Measurements from ENCODE around the gene ZSCAN16.
"Not testable (repeated sequence)": the region's sequence is repeated elsewhere in the genome, so short reads cannot be mapped to it uniquely, and the experiment has no call there.

The ZSCAN16 gene

DNA sequence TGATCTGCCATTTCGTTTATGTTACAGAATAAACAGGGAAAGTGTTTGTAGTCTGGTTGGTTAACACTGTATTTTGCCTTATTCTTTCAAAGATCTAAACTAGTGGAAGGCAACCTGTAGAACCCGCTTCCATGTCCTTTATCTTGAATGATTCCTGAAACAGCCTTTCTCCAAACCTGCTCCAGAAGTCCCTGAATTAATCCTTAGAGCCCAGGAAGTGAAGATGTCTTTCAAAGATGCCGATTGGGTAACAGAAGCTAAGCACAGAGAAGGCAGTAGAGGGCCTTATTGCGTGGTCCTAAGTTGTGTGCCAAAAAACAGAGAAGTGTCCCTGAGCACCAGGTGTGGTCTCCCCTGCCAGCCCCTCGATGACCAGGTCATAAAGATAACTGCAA lies 19.2 kb upstream of the ZSCAN16 start:
- POLR2A ChIA-PET: interaction anchor here (0.7 to 2.2 kb wide), 26 partner anchors 9 to 281 kb away, joined by 3 to 24 read pairs (median 4); partner anchors contain the start of genes ZKSCAN8, ZSCAN16, ZSCAN26 and ZSCAN31
- CTCF ChIA-PET: interaction anchor here (0.6 to 1.0 kb wide), 4 partner anchors 23 to 318 kb away, joined by 3 to 8 read pairs (median 4); no protein-coding TSS in a partner anchor
- peak; percentile 26 for DNase-seq (ENCODE audit: extremely low spot score)
- TF ChIP-seq ARNT (IDR thresholded peaks at IDR 0.05) (no peak), L3MBTL2 (conservative IDR thresholded peaks at IDR 0.05) (no peak), FOXA1 (IDR thresholded peaks at IDR 0.05) (no peak), BHLHE40 (IDR thresholded peaks at IDR 0.05; ENCODE audit: borderline replicate concordance) (no peak), ELF4 (IDR thresholded peaks at IDR 0.05) (no peak), FOXK2 (IDR thresholded peaks at IDR 0.05) (no peak)
- TF ChIP-seq, protein P1, sequence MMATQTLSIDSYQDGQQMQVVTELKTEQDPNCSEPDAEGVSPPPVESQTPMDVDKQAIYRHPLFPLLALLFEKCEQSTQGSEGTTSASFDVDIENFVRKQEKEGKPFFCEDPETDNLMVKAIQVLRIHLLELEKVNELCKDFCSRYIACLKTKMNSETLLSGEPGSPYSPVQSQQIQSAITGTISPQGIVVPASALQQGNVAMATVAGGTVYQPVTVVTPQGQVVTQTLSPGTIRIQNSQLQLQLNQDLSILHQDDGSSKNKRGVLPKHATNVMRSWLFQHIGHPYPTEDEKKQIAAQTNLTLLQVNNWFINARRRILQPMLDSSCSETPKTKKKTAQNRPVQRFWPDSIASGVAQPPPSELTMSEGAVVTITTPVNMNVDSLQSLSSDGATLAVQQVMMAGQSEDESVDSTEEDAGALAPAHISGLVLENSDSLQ (IDR thresholded peaks at IDR 0.05): no peak

DNA sequence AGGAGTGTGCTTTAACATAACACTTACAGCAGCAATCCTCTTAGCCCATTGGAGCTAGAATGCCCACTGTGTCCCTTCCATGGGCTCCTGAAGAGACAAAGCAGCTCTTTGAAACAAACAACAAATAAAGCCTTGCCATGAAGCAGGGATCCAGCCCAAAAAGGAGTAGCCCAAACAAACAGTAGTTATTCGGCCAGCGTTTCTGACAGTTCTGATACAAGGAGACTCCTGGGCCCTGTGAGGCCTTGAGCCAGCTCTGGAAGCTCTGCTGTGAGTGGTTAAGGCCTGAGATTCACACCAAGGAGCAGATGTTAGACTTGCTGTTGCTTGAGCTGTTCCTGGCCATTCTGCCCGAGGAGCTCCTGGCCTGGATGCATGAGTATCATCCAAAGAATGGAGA lies 16.9 kb upstream of the ZSCAN16 start:
- DNase-seq (ENCODE audit: extremely low spot score): no peak
- TF ChIP-seq SUZ12 (IDR thresholded peaks at IDR 0.05): no peak
- TF ChIP-seq ARNT (IDR thresholded peaks at IDR 0.05): no peak
- TF ChIP-seq HDGF (IDR thresholded peaks at IDR 0.05; ENCODE audit: borderline replicate concordance): no peak
- no peak for TF ChIP-seq L3MBTL2 (conservative IDR thresholded peaks at IDR 0.05)
- no peak for TF ChIP-seq NFRKB (IDR thresholded peaks at IDR 0.05)
- no peak for TF ChIP-seq FOXK2 (IDR thresholded peaks at IDR 0.05)
- no peak for TF ChIP-seq FOXM1 (IDR thresholded peaks at IDR 0.05; ENCODE audit: borderline replicate concordance)
- no peak for TF ChIP-seq LEF1 (IDR thresholded peaks at IDR 0.05; ENCODE audit: borderline replicate concordance)
- TF ChIP-seq ZNF384 (IDR thresholded peaks at IDR 0.05): no peak
- POLR2A ChIA-PET: interaction anchor here (0.9 to 1.2 kb wide), 3 partner anchors 17 to 214 kb away, joined by 3 to 5 read pairs (median 4); partner anchors contain the start of genes ZKSCAN8 and ZSCAN16
- CTCF ChIA-PET: no interaction called here

DNA sequence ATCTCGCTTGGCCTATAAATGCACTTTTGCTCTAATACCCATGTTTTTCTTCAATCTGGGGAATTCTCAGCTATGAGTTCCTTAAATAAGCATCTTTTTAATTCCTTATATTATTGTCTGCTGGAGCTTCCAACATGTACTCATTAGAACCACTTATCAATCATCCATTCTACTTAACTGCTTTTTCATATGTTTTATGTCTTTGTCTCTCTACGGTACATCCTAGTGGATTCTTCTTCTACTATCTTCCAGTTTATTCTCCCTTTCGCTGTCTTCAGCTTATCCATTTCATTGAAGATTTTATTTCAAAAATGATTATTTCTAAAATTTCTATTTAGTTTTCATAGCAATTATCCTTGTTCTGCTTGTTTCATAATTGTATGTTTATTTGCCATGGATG lies 12.4 kb upstream of the ZSCAN16 start:
- DNase-seq (ENCODE audit: extremely low spot score): no peak

DNA sequence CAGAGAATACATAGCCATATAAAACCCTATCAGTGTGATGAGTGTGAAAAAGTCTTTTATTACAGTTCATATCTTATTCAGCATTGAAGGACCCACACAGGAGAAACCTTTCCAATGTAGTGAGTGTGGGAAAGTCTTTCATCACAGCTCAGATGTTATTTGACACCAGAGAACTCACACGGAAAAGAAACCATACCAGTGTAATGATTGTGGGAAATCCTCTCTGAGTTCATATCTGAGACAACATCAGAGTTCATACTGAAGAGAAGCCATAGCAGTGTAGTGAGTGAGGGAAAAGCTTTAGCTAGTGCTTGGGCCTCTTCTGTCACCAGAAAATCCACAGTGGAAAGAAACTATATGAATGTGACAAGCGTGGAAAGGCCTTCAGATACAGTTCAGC lies 8.6 kb upstream of the ZSCAN16 start:
- ChIA-PET POLR2A (interaction anchor here (0.7 to 1.1 kb wide), 3 partner anchors 11 to 223 kb away, joined by 3 read pairs; a partner anchor contains a TSS), CTCF (no interaction called here)
- no peak for DNase-seq (ENCODE audit: extremely low spot score)

More for the DNA sequence above, 12.4 kb upstream of the ZSCAN16 start:
- ChIA-PET POLR2A (interaction anchor here (1.1 kb wide), 1 partner anchor 12 kb away, joined by 4 read pairs; the partner anchor contains the start of gene ZSCAN16), CTCF (no interaction called here)
- TF ChIP-seq L3MBTL2 (conservative IDR thresholded peaks at IDR 0.05) (no peak), BHLHE40 (IDR thresholded peaks at IDR 0.05; ENCODE audit: borderline replicate concordance) (no peak), NFRKB (IDR thresholded peaks at IDR 0.05) (no peak), CTBP1 (IDR thresholded peaks at IDR 0.05; ENCODE audit: borderline replicate concordance) (no peak)

DNA sequence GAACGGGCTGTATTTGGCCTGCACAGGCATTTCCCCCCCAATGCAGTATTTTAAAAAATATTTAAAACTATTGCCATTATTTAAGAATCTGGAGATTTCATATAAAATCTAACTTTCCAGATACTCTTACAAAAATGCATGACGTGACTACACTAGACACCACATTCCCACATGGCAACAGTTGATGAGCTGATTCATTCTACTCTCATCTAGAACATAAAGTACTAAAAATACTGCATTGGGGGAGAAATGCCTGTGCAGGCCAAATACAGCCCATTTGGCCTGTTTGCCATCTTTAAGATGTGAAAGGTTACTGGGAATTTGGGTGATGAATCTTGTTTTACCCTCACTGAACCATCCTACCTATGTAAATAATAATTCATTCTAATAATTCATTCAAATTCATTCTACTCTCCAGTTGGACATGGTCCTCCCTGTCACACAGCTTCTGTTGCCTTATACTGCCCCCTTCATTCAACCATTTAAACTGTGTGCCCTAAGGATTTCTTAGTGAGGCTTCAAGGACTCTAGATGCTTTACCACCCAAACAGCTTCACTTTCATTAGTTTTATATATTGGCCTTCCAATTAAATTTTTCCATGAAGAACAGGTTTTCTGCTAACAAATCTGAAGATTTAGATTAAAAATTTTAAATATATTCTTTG lies 6.9 kb upstream of the ZSCAN16 start:
- ChIA-PET POLR2A (interaction anchor here (1.5 kb wide), 1 partner anchor 13 kb away, joined by 3 read pairs; no protein-coding TSS in a partner anchor), CTCF (no interaction called here)
- no peak for TF ChIP-seq FOXM1 (IDR thresholded peaks at IDR 0.05; ENCODE audit: borderline replicate concordance)
- no peak for TF ChIP-seq FOXA1 (IDR thresholded peaks at IDR 0.05)
- TF ChIP-seq ELF4 (IDR thresholded peaks at IDR 0.05): no peak
- DNase-seq (ENCODE audit: extremely low spot score): no peak

More for the DNA sequence above, 8.6 kb upstream of the ZSCAN16 start:
- TF ChIP-seq FOXA1 (IDR thresholded peaks at IDR 0.05) (no peak), ZNF384 (IDR thresholded peaks at IDR 0.05) (no peak), TARDBP (IDR thresholded peaks at IDR 0.05) (no peak), FOXK2 (IDR thresholded peaks at IDR 0.05) (no peak), L3MBTL2 (conservative IDR thresholded peaks at IDR 0.05) (no peak), CTBP1 (IDR thresholded peaks at IDR 0.05; ENCODE audit: borderline replicate concordance) (no peak), NFRKB (IDR thresholded peaks at IDR 0.05) (no peak), LEF1 (IDR thresholded peaks at IDR 0.05; ENCODE audit: borderline replicate concordance) (no peak), FOXM1 (IDR thresholded peaks at IDR 0.05; ENCODE audit: borderline replicate concordance) (no peak), ELF4 (IDR thresholded peaks at IDR 0.05) (no peak), SP1 (IDR thresholded peaks at IDR 0.05) (no peak)

DNA sequence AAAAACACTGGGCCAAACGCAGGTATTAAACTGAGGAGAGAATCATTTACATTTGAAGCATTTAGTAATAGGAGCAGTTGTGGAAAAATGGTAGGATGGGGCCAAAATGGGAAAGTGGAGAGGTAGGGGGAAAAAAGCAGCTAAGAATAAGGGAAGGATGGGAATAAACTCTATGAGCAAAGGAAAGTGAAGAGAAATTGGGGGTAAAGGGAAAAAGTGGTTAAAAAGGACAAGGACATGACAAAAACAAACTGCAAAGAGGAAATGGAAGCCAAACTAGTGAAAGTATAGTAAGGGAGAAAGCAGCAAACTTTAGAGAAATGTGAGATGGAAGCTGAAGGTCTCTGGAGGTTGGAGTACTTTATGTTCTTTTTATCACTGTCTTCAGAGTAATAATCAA lies 6.2 kb upstream of the ZSCAN16 start:
- TF ChIP-seq ARNT (IDR thresholded peaks at IDR 0.05) (no peak), LEF1 (IDR thresholded peaks at IDR 0.05; ENCODE audit: borderline replicate concordance) (no peak), BHLHE40 (IDR thresholded peaks at IDR 0.05; ENCODE audit: borderline replicate concordance) (no peak), TARDBP (IDR thresholded peaks at IDR 0.05) (no peak), ELF4 (IDR thresholded peaks at IDR 0.05) (no peak), NFRKB (IDR thresholded peaks at IDR 0.05) (no peak), L3MBTL2 (conservative IDR thresholded peaks at IDR 0.05) (no peak), SUZ12 (IDR thresholded peaks at IDR 0.05) (no peak), FOXK2 (IDR thresholded peaks at IDR 0.05) (no peak), FOXA1 (IDR thresholded peaks at IDR 0.05) (no peak), HDGF (IDR thresholded peaks at IDR 0.05; ENCODE audit: borderline replicate concordance) (no peak), ZNF384 (IDR thresholded peaks at IDR 0.05) (no peak)
- DNase-seq (ENCODE audit: extremely low spot score): no peak
- POLR2A ChIA-PET: interaction anchor here (1.5 kb wide), 1 partner anchor 13 kb away, joined by 3 read pairs; no protein-coding TSS in a partner anchor
- CTCF ChIA-PET: no interaction called here

DNA sequence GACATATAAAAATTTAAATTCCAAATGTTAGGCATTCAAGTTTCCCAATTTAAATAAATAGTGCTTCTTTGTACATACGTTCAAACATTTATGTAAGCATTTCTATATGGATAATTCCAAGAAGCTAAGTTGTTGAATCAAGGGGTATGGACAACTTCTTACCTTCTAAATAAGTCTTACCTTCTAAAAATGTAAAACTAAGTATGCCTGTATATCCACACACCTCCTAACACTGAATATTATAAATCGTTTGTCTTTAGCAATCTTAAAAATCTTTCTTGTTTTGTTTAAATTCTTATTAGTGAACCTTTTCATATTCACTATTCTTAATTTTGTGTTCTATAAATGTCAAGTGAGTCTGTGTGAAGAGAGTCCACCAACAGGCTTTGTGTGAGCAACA lies 2.5 kb upstream of the ZSCAN16 start:
- POLR2A ChIA-PET: no interaction called here
- CTCF ChIA-PET: no interaction called here
- no peak for DNase-seq (ENCODE audit: extremely low spot score)
- TF ChIP-seq SUZ12 (IDR thresholded peaks at IDR 0.05) (no peak), ELF4 (IDR thresholded peaks at IDR 0.05) (no peak), L3MBTL2 (conservative IDR thresholded peaks at IDR 0.05) (no peak), BHLHE40 (IDR thresholded peaks at IDR 0.05; ENCODE audit: borderline replicate concordance) (no peak), FOXM1 (IDR thresholded peaks at IDR 0.05; ENCODE audit: borderline replicate concordance) (no peak)

DNA sequence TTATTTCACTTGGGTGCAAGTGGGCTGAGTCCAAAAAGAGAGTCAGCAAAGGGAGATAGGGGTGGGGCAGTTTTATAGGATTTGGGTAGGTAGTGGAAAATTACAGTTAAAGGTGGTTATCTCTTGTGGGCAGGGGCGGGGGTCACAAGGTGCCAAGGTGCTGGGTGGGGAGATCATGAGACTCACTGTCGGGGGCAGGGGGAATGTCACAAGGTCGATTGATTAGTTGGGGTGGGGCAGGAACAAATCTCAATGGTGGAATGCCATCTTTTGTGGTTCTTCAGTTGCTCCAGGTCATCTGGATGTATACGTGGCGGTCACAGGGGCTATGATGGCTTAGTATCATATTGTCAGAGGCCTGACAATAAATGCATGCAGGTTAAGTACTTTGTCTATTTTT lies 2.1 kb upstream of the ZSCAN16 start:
- POLR2A ChIA-PET: interaction anchor here (1.2 to 1.4 kb wide), 2 partner anchors 15 to 17 kb away, joined by 3 to 8 read pairs; no protein-coding TSS in a partner anchor
- DNase-seq (ENCODE audit: extremely low spot score); CTCF ChIA-PET: not testable (repeated sequence)

Data from HEK293T (cell line).